GM18499 (cell line): ENCODE results near the gene IP6K3.

Experiments
- ATAC-seq: cut with Tn5 transposase; IDR thresholded peaks from one replicate; pipeline ENCODE4 v1.9.1; 2021; ENCODE audit warnings: moderate number of reproducible peaks; ENCODE audit not compliant: insufficient read depth, unreplicated experiment

The IP6K3 gene

GRCh38 chr6:33746651-33747100 is at the start of gene IP6K3:
TSS of gene IP6K3 (minus strand) at chr6:33746905. CDS start at chr6:33735476, 11,429 bp downstream.
- no peak for ATAC-seq

- ATAC-seq, result no peak
Measured at GRCh38 chr6:33794910-33795623, 48.4 kb upstream of the IP6K3 start.

GRCh38 chr6:33792981-33793380 is 46.3 kb upstream of the IP6K3 start:
- ATAC-seq, result no peak

GRCh38 chr6:33791620-33792019 is 44.9 kb upstream of the IP6K3 start:
- ATAC-seq, result no peak

- ATAC-seq, result no peak
Measured at GRCh38 chr6:33790910-33791309, 44.2 kb upstream of the IP6K3 start.

GRCh38 chr6:33790379-33790778 is 43.7 kb upstream of the IP6K3 start:
- ATAC-seq, result no peak

- ATAC-seq, result no peak
Measured at GRCh38 chr6:33789550-33789895, 42.8 kb upstream of the IP6K3 start.

- no peak for ATAC-seq
Measured at GRCh38 chr6:33788694-33789549, 42.2 kb upstream of the IP6K3 start, which contains the start of gene LEMD2. TSS of gene LEMD2 (minus strand) at chr6:33789130. CDS start at chr6:33789116, 14 bp downstream.

GRCh38 chr6:33787954-33788693 is 41.4 kb upstream of the IP6K3 start:
- no peak for ATAC-seq

- ATAC-seq, result no peak
Measured at GRCh38 chr6:33787346-33787953, 40.7 kb upstream of the IP6K3 start.

- no peak for ATAC-seq
Measured at GRCh38 chr6:33786736-33787135, 40.0 kb upstream of the IP6K3 start.

GRCh38 chr6:33785778-33786177 is 39.1 kb upstream of the IP6K3 start:
- no peak for ATAC-seq

- no peak for ATAC-seq
Measured at GRCh38 chr6:33784787-33785186, 38.1 kb upstream of the IP6K3 start.

- no peak for ATAC-seq
Measured at GRCh38 chr6:33783781-33784520, 37.2 kb upstream of the IP6K3 start.

GRCh38 chr6:33782561-33782960 is 35.9 kb upstream of the IP6K3 start:
- no peak for ATAC-seq

- ATAC-seq, result no peak
Measured at GRCh38 chr6:33781131-33781975, 34.6 kb upstream of the IP6K3 start.

- ATAC-seq, result no peak
Measured at GRCh38 chr6:33779895-33780294, 33.2 kb upstream of the IP6K3 start.

- ATAC-seq, result no peak
Measured at GRCh38 chr6:33779290-33779689, 32.6 kb upstream of the IP6K3 start.
